Endothelial cell of umbilical vein (primary cell): ENCODE results near the gene RYR2. TPM values are rescaled to one million over a fixed set of nuclear protein-coding genes. Genes with fewer than 3 reads are reported as not detected.

ENCODE experiments used
- BruUV-seq: library from RNA; stranded (reverse); fragments of 400-500 nt; replicated peaks from 2 replicates; lab custom pipeline; 2021; lab: Mats Ljungman, UMichigan
- CTCF ChIA-PET: fragments of 300-600, 350-600 bp; sonication (Branson Sonifier 250); formaldehyde crosslinking; loops from one replicate; lab custom pipeline; 2021; ENCODE audit warnings: antibody characterized with exemption, inconsistent platforms; lab: Charles Lee
- POLR2A ChIA-PET: fragments of 300-600, 350-600 bp; sonication (Branson Sonifier 250); formaldehyde crosslinking; loops from one replicate; lab custom pipeline; 2021; ENCODE audit warnings: antibody characterized with exemption, inconsistent platforms; lab: Charles Lee
- DNase-seq: peaks from one replicate; pipeline ENCODE4 v3.0.0-alpha.2; 2011; ENCODE audit warnings: low read depth, low spot score
- FAIRE-seq: peaks from 2 replicates; lab custom pipeline; 2011; peaks lifted over from hg19 to GRCh38; lab: Jason Lieb, UNC
- H2AFZ ChIP-seq: 2 replicates; pipeline ENCODE4 v1.6.0; 2012; ENCODE audit warnings: low read depth, low read length, control low read depth, inconsistent platforms
- H3K27ac ChIP-seq: 2 replicates; pipeline ENCODE4 v1.5.1; 2011; ENCODE audit warnings: low read depth, mild to moderate bottlenecking, control low read depth, low read length, moderate library complexity; ENCODE audit not compliant: insufficient read depth
- H3K27me3 ChIP-seq, 2 experiments: 2 replicates each; pipeline versions ENCODE4 v1.6.0 to v1.6.1; 2011; ENCODE audit warnings: low read length in 2 of 2, mixed read lengths in 1 of 2; ENCODE audit not compliant: control insufficient read depth in 2 of 2, insufficient read depth in 2 of 2
- H3K36me3 ChIP-seq, 2 experiments: 2 replicates in 1 of 2; 3 replicates in 1 of 2; pipeline ENCODE4 v1.5.1; 2011; ENCODE audit warnings: low read length in 2 of 2, mild to moderate bottlenecking in 1 of 2, moderate library complexity in 1 of 2; ENCODE audit not compliant: control insufficient read depth in 2 of 2, insufficient read depth in 2 of 2; ENCODE audit errors: extremely low read depth in 1 of 2
- H3K4me1 ChIP-seq: 3 replicates; pipeline ENCODE4 v1.5.1; 2011; ENCODE audit warnings: mild to moderate bottlenecking, low read length; ENCODE audit not compliant: control insufficient read depth, insufficient read depth; ENCODE audit errors: extremely low read depth
- H3K4me2 ChIP-seq: 2 replicates; pipeline ENCODE4 v1.6.1; 2011; ENCODE audit warnings: low read length, control low read depth, mixed read lengths; ENCODE audit not compliant: insufficient read depth
- H3K4me3 ChIP-seq, 3 experiments: fragments of 200-600 bp in 1 of 3; sonication (generic), shearing (Covaris generic) in 1 of 3; replicated peaks in 1 of 3; 2 replicates each; pipeline ENCODE4 v1.5.1; 2011 to 2016; ENCODE audit warnings: control low read depth in 3 of 3, low read length in 3 of 3, mild to moderate bottlenecking in 2 of 3, inconsistent platforms in 1 of 3, low read depth in 1 of 3, moderate library complexity in 1 of 3; ENCODE audit not compliant: insufficient read depth in 1 of 3
- H3K79me2 ChIP-seq: 2 replicates; pipeline ENCODE4 v1.6.0; 2012; ENCODE audit warnings: low read length, inconsistent platforms; ENCODE audit not compliant: control insufficient read depth, insufficient read depth
- H3K9ac ChIP-seq: replicated peaks from 2 replicates; pipeline ENCODE3; 2011; ENCODE audit warnings: low read length, control low read depth; ENCODE audit not compliant: insufficient read depth; ENCODE audit errors: extremely low read depth
- H3K9me1 ChIP-seq: replicated peaks from 3 replicates; pipeline ENCODE4 v1.6.0; 2011; ENCODE audit warnings: mild to moderate bottlenecking, low read length; ENCODE audit not compliant: control insufficient read depth, insufficient read depth; ENCODE audit errors: extremely low read depth
- H3K9me3 ChIP-seq: replicated peaks from 2 replicates; pipeline ENCODE4 v1.5.1; 2012; ENCODE audit warnings: low read length, inconsistent platforms; ENCODE audit not compliant: control insufficient read depth, insufficient read depth
- H4K20me1 ChIP-seq: replicated peaks from 2 replicates; pipeline ENCODE3; 2011; ENCODE audit warnings: mild to moderate bottlenecking, low read length; ENCODE audit not compliant: control insufficient read depth, insufficient read depth; ENCODE audit errors: extremely low read depth
- EZH2 ChIP-seq: IDR thresholded peaks from 2 replicates; pipeline ENCODE4 v1.6.1; 2012; ENCODE audit warnings: borderline replicate concordance, low read depth, mild to moderate bottlenecking, moderate library complexity, low read length, inconsistent platforms; ENCODE audit not compliant: severe bottlenecking
- FOS ChIP-seq: IDR thresholded peaks from 2 replicates; pipeline ENCODE4 v1.6.1; 2011; ENCODE audit warnings: mild to moderate bottlenecking, low read length, moderate library complexity, borderline replicate concordance; ENCODE audit not compliant: insufficient read depth
- GATA2 ChIP-seq: IDR thresholded peaks from 2 replicates; pipeline ENCODE4 v1.7.0; 2011; ENCODE audit warnings: low read depth, mild to moderate bottlenecking, moderate library complexity, mixed read lengths, low read length; ENCODE audit not compliant: insufficient read length, insufficient read depth
- JUN ChIP-seq: IDR thresholded peaks from 2 replicates; pipeline ENCODE4 v1.6.1; 2011; ENCODE audit warnings: borderline replicate concordance, low read depth; ENCODE audit not compliant: insufficient read length, insufficient read depth
- MAX ChIP-seq: IDR thresholded peaks from 2 replicates; pipeline ENCODE4 v1.6.1; 2011; ENCODE audit not compliant: insufficient read depth, insufficient read length
- MYC ChIP-seq: IDR thresholded peaks from one replicate; pipeline ENCODE4 v1.6.1; 2011; ENCODE audit warnings: mild to moderate bottlenecking, low read depth, low read length
- POLR2A ChIP-seq: IDR thresholded peaks from 2 replicates; pipeline ENCODE4 v1.6.1; 2012; ENCODE audit warnings: low read depth, mild to moderate bottlenecking, control low read depth, low read length
- POLR2AphosphoS5 ChIP-seq: IDR thresholded peaks from 2 replicates; pipeline ENCODE4 v1.6.1; 2012; ENCODE audit warnings: low read depth, mild to moderate bottlenecking, control low read depth, low read length, moderate library complexity; ENCODE audit not compliant: insufficient read depth
- dilution Hi-C: fragments of 300-500 bp; cut with MboI; formaldehyde crosslinking; loops from one replicate; pipeline ENCODE4 v1.15.0; 2019; ENCODE audit warnings: low sequenced_read_pairs; ENCODE audit not compliant: extremely low pct_ligation_motif_present
- intact Hi-C: fragments of 100-400 bp; cut with micrococcal nuclease; formaldehyde crosslinking; loops from one replicate; pipeline ENCODE4 v1.10.0; 2022
- polyA plus RNA-seq, 4 experiments: library from polyadenylated mRNA; depleted of rRNA in 3 of 4; stranded (reverse) in 3 of 4; unstranded in 1 of 4; fragments of >200 nt; gene quantifications; 2 replicates each; pipeline versions ENCODE4 v1.2.1 to v1.2.3, GENCODE V29; 2011 to 2012; ENCODE audit warnings: missing spikeins in 1 of 4
- total RNA-seq: library from RNA; stranded (reverse); gene quantifications from 2 replicates; pipeline ENCODE4 v1.2.3, GENCODE V29; 2021
- TF ChIP-seq, protein P1 (sequence below), 2 donors: IDR thresholded peaks; 1 replicate in 1 of 2; 2 replicates in 1 of 2; pipeline ENCODE4 v1.5.1; 2011; ENCODE audit warnings: low read length in 2 of 2, mild to moderate bottlenecking in 2 of 2, moderate library complexity in 2 of 2, control low read depth in 1 of 2, inconsistent platforms in 1 of 2, low read depth in 1 of 2; ENCODE audit not compliant: insufficient read depth in 1 of 2; ENCODE audit errors: extremely low read depth in 1 of 2

RYR2 gene
- total and polyA plus RNA-seq, 2 donors (not counting 3 experiments of a cell fraction or from before 2014, with no cell fraction given), result not detected

DNA sequence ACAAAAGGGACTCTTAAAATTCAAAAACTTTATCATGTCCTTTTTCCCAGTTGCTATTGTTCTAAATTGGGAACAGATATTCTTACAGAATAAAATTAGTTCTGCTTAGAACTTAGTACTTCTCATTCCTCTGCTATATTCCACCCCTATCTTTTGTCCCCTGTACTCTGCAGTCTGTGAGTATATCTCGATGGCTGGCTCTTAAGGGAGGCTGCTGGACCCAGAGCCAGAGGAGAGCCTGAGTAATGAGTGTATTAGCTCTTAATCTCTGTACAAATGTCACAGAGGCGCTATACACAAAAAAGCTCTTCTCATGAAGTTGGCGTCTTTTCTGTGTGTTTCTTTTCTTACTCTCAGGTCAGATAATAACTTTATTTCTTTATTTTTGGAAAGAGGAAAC lies 425.3 kb downstream of the RYR2 start:
- DNase-seq (no peak), FAIRE-seq (no peak)
- BruUV-seq, result no TSS peak
- CTCF ChIA-PET, result no interaction called here
- Histone ChIP-seq H3K27me3 (no peaks in the 10 kb centered on the region), H3K4me3 (no peak overlapping the region), H3K27ac (no peak overlapping the region), H3K4me2 (no peak overlapping the region), H3K79me2 (no peaks in the 10 kb centered on the region), H3K4me1 (no peaks in the 10 kb centered on the region), H2AFZ (no peak overlapping the region), H4K20me1 (no peaks in the 10 kb centered on the region), H3K36me3 (no peaks in the 10 kb centered on the region), H3K9ac (no peak overlapping the region), H3K9me1 (no peaks in the 10 kb centered on the region), H3K9me3 (peaks cover 7% of the 10 kb centered on the region)
- dilution Hi-C loops (no loop called here), intact Hi-C loops (no loop called here)
- TF ChIP-seq MAX (no peak), GATA2 (no peak), EZH2 (no peak), JUN (no peak), FOS (no peak), POLR2AphosphoS5 (no peak), POLR2A (no peak), MYC (no peak)
- TF ChIP-seq, protein P1, sequence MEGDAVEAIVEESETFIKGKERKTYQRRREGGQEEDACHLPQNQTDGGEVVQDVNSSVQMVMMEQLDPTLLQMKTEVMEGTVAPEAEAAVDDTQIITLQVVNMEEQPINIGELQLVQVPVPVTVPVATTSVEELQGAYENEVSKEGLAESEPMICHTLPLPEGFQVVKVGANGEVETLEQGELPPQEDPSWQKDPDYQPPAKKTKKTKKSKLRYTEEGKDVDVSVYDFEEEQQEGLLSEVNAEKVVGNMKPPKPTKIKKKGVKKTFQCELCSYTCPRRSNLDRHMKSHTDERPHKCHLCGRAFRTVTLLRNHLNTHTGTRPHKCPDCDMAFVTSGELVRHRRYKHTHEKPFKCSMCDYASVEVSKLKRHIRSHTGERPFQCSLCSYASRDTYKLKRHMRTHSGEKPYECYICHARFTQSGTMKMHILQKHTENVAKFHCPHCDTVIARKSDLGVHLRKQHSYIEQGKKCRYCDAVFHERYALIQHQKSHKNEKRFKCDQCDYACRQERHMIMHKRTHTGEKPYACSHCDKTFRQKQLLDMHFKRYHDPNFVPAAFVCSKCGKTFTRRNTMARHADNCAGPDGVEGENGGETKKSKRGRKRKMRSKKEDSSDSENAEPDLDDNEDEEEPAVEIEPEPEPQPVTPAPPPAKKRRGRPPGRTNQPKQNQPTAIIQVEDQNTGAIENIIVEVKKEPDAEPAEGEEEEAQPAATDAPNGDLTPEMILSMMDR (IDR thresholded peaks at IDR 0.05; ENCODE audit: extremely low read depth in 1 of 2, insufficient read depth in 1 of 2, low read depth in 1 of 2, low read length in 2 of 2), result no peak
- POLR2A ChIA-PET, result no interaction called here
